Gastrocnemius medialis (tissue), 4 donors: ENCODE results near the gene NCAPD3.

Experiments used
- POLR2A ChIP-seq, 2 donors: fragments of 450-650 bp; IDR thresholded peaks; one replicate each; pipeline ENCODE4 v1.6.1; 2017; ENCODE audit warnings: antibody characterized with exemption in 2 of 2, mild to moderate bottlenecking in 2 of 2, moderate library complexity in 2 of 2
- TF ChIP-seq, protein P1 (sequence below), 5 experiments: fragments of 450-650 bp in 3 of 5; fragments of 200-600 bp in 2 of 5; sonication (generic) in 2 of 5; IDR thresholded peaks in 4 of 5; conservative IDR thresholded peaks in 1 of 5; 1 replicate in 4 of 5; 2 replicates in 1 of 5; pipeline ENCODE4 v1.5.1; 2016 to 2019; ENCODE audit warnings: antibody characterized with exemption in 5 of 5, mild to moderate bottlenecking in 3 of 5, moderate library complexity in 3 of 5

DNA sequence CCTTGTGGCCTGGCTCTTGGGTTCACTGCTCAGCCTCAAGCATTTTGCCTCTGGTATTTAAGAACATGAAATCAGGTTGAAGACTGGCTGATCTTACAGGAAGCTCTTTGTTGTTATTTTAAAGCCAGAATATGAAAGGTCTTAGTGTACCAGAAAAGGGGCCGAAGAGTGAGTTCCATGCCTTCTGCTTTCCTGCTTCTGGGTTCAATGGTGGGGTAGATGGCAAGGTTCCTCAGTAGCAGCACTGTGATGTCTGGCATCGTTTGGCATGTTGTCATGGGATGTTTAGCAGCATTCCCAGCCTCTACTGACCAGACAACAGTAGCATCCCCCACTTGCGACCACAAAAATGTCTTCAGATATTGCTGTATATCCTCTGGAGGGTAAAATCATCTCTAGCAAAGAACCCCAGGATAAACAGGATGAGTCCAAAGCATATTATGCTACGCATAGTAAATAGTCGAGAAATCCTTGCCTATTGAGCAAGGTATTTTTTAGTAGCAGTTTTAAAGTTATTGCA, 3.1 kb upstream of the NCAPD3 start:
- TF ChIP-seq, protein P1, sequence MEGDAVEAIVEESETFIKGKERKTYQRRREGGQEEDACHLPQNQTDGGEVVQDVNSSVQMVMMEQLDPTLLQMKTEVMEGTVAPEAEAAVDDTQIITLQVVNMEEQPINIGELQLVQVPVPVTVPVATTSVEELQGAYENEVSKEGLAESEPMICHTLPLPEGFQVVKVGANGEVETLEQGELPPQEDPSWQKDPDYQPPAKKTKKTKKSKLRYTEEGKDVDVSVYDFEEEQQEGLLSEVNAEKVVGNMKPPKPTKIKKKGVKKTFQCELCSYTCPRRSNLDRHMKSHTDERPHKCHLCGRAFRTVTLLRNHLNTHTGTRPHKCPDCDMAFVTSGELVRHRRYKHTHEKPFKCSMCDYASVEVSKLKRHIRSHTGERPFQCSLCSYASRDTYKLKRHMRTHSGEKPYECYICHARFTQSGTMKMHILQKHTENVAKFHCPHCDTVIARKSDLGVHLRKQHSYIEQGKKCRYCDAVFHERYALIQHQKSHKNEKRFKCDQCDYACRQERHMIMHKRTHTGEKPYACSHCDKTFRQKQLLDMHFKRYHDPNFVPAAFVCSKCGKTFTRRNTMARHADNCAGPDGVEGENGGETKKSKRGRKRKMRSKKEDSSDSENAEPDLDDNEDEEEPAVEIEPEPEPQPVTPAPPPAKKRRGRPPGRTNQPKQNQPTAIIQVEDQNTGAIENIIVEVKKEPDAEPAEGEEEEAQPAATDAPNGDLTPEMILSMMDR (IDR thresholded peaks at IDR 0.05 in 4 of 5, conservative IDR thresholded peaks at IDR 0.05 in 1 of 5): no peak
- TF ChIP-seq POLR2A (IDR thresholded peaks at IDR 0.05): no peak
